Body of pancreas (tissue), 4 donors: Measurements from ENCODE around the gene SERPINA10. TPM values are rescaled to one million over a fixed set of nuclear protein-coding genes. Genes with fewer than 3 reads are reported as not detected.

ENCODE experiments used
- ATAC-seq: fragments of 150-250 bp; one replicate; pipeline ENCODE4 v1.9.1; 2016
- DNase-seq, 4 donors: peaks; one replicate each; pipeline ENCODE4 v3.0.0-alpha.2; 2019
- H3K27ac ChIP-seq, 4 donors: fragments of 200-600 bp; sonication (generic); 1 replicate in 3 of 4; 2 replicates in 1 of 4; pipeline versions ENCODE4 v1.5.1 to v1.6.1; 2016 to 2019; ENCODE audit warnings: mild to moderate bottlenecking in 1 of 4, mixed read lengths in 1 of 4, moderate library complexity in 1 of 4
- H3K27me3 ChIP-seq, 2 donors: fragments of 200-600 bp; sonication (generic); one replicate each; pipeline ENCODE4 v1.6.0; 2016; ENCODE audit warnings: mild to moderate bottlenecking in 1 of 2
- H3K36me3 ChIP-seq, 2 donors: fragments of 200-600 bp; sonication (generic); replicated peaks in 1 of 2; 2 replicates each; pipeline ENCODE4 v1.5.1; 2016; ENCODE audit warnings: low read depth in 2 of 2; ENCODE audit not compliant: insufficient read depth in 1 of 2
- H3K4me1 ChIP-seq: fragments of 200-600 bp; sonication (generic); one replicate; pipeline ENCODE4 v1.6.0; 2016
- H3K4me3 ChIP-seq, 2 donors: fragments of 200-600 bp; sonication (generic); 1 replicate in 1 of 2; 2 replicates in 1 of 2; pipeline ENCODE4 v1.5.1; 2016 to 2019
- H3K9me3 ChIP-seq, 3 donors: fragments of 200-600 bp; sonication (generic); 1 replicate in 2 of 3; 2 replicates in 1 of 3; pipeline ENCODE4 v1.5.1; 2016
- CTCF ChIP-seq, 7 experiments: fragments of 450-650 bp in 4 of 7; fragments of 200-600 bp in 3 of 7; sonication (generic) in 3 of 7; IDR thresholded peaks; one replicate each; pipeline ENCODE4 v1.5.1; 2016 to 2019; ENCODE audit warnings: antibody characterized with exemption in 7 of 7
- POLR2A ChIP-seq, 3 donors: fragments of 450-650 bp; IDR thresholded peaks; one replicate each; pipeline ENCODE4 v1.6.1; 2016; ENCODE audit warnings: antibody characterized with exemption in 3 of 3, mild to moderate bottlenecking in 2 of 3
- WGBS, 2 donors: methylation state at CpG; one replicate each; pipeline ENCODE4 v1.1.5; 2017; 5-methylcytosine and 5-hydroxymethylcytosine counted together
- intact Hi-C: fragments of 100-400 bp; cut with DNase I; formaldehyde crosslinking; loops from one replicate; pipeline ENCODE4 v1.15.1; 2023
- total RNA-seq, 2 donors: library from RNA; depleted of rRNA; stranded (reverse); fragments of >200 nt; gene quantifications; one replicate each; pipeline ENCODE4 v1.1.0, GENCODE V29; 2016

The SERPINA10 gene
- total RNA-seq, 2 donors from 2014 or later: 3.0 TPM; not detected in 1

- DNase-seq: no peak
- H3K27me3 ChIP-seq: no peaks in the 10 kb centered on the region
- no peaks in the 10 kb centered on the region for H3K36me3 ChIP-seq
- no peak for TF ChIP-seq CTCF (IDR thresholded peaks at IDR 0.05)
- TF ChIP-seq POLR2A (IDR thresholded peaks at IDR 0.05): no peak
- H3K27ac ChIP-seq: no peak overlapping the region
- H3K9me3 ChIP-seq: no peaks in the 10 kb centered on the region
- H3K4me1 ChIP-seq: no peaks in the 10 kb centered on the region
- intact Hi-C loops: no loop called here
- no peak for ATAC-seq
- 75 to 85% methylated on average over 4 to 5 of the region's 5 CpGs for WGBS, 2 donors
- no peak overlapping the region for H3K4me3 ChIP-seq
These were observed 38.4 kb upstream of the SERPINA10 start for GRCh38 chr14:94331462-94331861.

- Histone ChIP-seq H3K9me3 (no peaks in the 10 kb centered on the region), H3K36me3 (no peaks in the 10 kb centered on the region), H3K27me3 (no peaks in the 10 kb centered on the region), H3K4me3 (no peak overlapping the region), H3K27ac (no peak overlapping the region), H3K4me1 (no peaks in the 10 kb centered on the region)
- ATAC-seq (no peak), DNase-seq (no peak)
- WGBS, 2 donors: 44 to 60% methylated on average over 2 of the region's 2 CpGs
- intact Hi-C loops: no loop called here
- TF ChIP-seq POLR2A (IDR thresholded peaks at IDR 0.05) (no peak), CTCF (IDR thresholded peaks at IDR 0.05) (no peak)
These were observed 37.8 kb upstream of the SERPINA10 start for GRCh38 chr14:94330857-94331256.

- no peak for TF ChIP-seq CTCF (IDR thresholded peaks at IDR 0.05)
- TF ChIP-seq POLR2A (IDR thresholded peaks at IDR 0.05): no peak
- ATAC-seq: no peak
- whole genome bisulfite sequencing, 2 donors: 53 to 57% methylated on average over 2 to 3 of the region's 3 CpGs
- no peaks in the 10 kb centered on the region for H3K36me3 ChIP-seq
- H3K27me3 ChIP-seq: no peaks in the 10 kb centered on the region
- DNase-seq: no peak
- H3K27ac ChIP-seq: no peak overlapping the region
- H3K9me3 ChIP-seq: no peaks in the 10 kb centered on the region
- H3K4me1 ChIP-seq: no peaks in the 10 kb centered on the region
- H3K4me3 ChIP-seq: no peak overlapping the region
- intact Hi-C loops: no loop called here
These were observed 37.4 kb upstream of the SERPINA10 start for GRCh38 chr14:94330432-94330831.

GRCh38 chr14:94329857-94330256, 36.8 kb upstream of the SERPINA10 start:
- Histone ChIP-seq H3K27ac (no peak overlapping the region), H3K9me3 (no peaks in the 10 kb centered on the region), H3K36me3 (no peaks in the 10 kb centered on the region), H3K4me3 (no peak overlapping the region), H3K4me1 (no peaks in the 10 kb centered on the region), H3K27me3 (no peaks in the 10 kb centered on the region)
- WGBS, 2 donors: 79 to 85% methylated on average over 4 of the region's 4 CpGs
- no peak for TF ChIP-seq POLR2A (IDR thresholded peaks at IDR 0.05)
- no peak for TF ChIP-seq CTCF (IDR thresholded peaks at IDR 0.05)
- DNase-seq (no peak), ATAC-seq (no peak)
- intact Hi-C loops: no loop called here

GRCh38 chr14:94328196-94328595, 35.1 kb upstream of the SERPINA10 start:
- 79% methylated on average over 2 of the region's 2 CpGs for WGBS, 2 donors
- ATAC-seq: no peak
- Histone ChIP-seq H3K27ac (no peak overlapping the region), H3K36me3 (no peaks in the 10 kb centered on the region), H3K9me3 (no peaks in the 10 kb centered on the region), H3K4me3 (no peak overlapping the region), H3K27me3 (no peaks in the 10 kb centered on the region), H3K4me1 (no peaks in the 10 kb centered on the region)
- no peak for DNase-seq
- intact Hi-C loops: no loop called here
- no peak for TF ChIP-seq POLR2A (IDR thresholded peaks at IDR 0.05)
- TF ChIP-seq CTCF (IDR thresholded peaks at IDR 0.05): no peak
